ENCODE results near the gene LPAR3.

LPAR3 gene

DNA sequence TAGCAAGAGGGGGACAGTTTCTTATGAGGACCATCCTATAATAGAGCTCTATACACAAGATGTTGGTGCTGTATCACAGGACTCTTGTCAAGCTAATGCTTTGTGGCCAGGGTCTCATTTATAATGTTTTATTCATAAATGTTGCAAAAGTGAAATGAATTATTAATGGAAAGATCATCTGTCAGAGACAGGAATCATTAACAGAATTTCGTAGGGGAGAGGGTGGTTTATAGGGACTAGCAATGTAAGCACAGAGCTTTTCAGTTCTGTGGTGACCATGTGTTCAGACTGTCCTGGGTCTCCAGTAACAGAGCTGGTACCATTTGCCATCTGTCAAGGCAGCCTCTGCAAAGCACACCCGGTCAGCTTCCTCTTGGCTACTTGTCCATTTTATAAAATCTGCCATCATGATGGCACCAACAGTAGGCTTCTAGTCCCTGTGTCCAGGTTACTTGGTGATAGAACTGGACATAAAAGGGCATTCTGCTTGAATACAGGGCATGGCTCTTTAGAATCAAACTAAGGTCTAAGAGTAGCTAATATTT lies 36.2 kb downstream of the LPAR3 start:
- no peak for DNase-seq (ENCODE audit: low read depth, low spot score)

DNA sequence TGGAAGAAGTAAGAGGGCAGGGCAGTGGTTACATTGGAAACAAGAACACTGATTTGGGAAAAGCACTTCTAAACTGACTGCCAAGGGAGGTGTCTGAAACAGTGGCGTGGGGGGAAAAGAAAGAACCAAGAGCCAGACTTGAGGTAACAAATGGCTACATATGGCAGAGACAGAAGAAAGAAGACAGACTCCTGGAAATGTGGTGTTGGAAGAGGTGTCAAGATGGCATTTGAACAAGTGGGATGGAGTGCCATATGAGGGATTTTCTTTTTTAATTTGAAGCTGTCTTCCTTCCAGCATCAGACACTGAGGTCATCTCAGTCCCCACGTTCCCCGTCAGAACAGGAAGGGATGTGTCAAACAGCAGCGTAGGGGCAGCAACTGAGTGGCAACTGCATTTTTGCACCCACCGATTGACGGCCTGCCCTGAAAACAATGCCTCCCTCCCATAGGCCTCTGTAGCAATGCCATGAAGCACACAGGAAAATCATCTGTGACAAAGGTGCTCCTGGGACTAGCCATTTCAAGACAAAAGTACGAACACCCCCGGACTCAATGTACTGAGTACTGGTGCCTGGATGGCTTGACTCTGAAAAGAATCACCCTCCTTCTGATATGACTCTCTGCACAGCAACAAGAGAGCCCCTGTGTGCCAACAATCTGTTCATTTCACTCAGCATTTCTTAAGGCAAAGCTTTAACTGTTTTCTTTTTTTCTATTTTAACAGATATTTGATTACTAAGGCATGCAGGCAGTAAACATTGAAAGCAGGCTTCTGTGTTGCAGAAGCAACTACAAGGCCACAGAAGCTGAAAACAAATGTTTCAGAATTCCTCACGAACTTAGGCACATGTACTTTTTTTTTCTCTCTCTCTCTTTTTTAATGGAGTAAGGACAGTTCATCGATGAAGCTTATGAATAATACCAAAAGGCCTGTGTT lies 37.0 kb downstream of the LPAR3 start:
- no peak for DNase-seq (ENCODE audit: low read depth, low spot score)

DNA sequence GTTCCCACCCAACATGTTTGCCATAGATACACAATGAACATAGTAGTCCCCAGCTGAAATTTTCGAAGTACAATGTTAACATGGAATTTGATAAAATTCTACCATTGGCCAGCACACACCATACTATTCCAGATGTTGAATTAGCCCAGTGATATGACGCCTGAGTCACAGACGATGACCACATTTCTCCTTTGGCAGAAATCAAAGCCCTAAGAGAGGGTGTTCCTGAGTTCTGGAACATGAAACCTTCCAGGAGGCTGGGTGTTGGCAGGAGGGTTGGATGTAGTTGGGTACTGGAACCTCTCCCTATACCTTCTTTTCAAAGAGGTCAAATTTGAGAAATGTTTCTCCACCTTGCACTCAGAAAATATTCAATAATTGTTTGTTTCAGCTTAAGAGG lies 37.8 kb downstream of the LPAR3 start:
- no peak for DNase-seq (ENCODE audit: low read depth, low spot score)

DNA sequence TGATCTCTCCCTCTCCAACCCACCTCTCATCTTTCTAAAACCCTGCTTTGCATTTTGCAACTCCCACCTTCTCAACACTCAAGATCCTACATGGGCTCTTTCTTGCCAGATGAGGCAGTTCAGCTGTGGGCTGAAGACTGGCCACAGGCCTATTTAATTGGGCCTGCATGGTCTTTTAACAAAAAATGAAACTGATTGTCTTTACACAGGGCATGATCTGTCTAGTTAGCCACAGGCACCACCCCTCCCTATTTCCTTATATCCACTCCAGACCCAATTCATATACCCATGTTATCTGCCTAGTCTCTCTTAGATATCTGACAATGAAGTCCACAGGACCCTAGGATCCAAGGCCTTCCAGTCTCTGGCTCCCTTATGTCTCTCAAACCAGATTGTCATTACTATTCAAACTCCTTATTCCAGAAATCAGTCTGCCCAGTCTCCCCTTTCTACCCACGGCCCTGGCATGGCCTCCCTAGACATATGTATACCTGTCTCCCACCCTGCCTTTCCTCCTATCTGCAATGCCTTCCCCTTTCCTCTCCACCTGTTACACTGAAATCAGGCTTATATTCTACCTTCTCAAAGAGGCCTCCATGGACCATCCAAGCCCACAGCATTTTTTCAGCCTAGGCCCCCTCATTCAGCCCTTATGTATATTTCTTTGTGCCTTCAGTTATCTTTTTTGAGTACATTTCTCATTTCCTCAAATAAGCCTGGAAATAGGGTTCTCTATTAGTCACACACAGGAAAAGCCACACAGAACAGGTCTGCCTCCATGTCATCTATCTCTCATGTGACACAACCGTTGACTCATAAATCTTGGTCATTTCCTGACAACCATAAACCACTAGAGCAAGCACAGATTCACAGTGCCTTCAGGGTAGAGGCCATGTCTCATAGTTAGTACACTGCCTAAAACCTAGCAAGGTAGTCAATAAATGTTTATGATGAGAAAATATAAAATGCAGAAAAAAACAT lies 39.0 kb downstream of the LPAR3 start:
- DNase-seq (ENCODE audit: low read depth, low spot score): peak; percentile 56

DNA sequence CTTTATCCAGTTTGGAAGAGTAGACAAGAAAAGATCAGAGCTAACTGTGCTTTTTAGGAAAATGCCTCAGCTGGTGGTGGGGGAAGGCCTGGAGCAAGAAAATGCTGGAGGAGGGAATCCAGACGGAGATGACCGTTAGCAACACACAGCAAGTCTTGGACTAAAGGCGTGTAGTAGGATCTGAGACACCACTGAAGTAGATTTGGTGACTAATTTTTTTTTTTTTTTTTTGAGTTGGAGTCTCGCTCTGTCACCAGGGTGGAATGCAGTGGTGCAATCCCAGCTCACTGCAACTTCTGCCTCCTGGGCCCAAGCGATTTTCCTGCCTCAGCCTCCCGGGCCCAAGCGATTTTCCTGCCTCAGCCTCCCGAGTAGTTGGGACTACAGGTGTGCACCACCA lies 41.2 kb downstream of the LPAR3 start:
- peak; percentile 63 for DNase-seq (ENCODE audit: low read depth, low spot score)

DNA sequence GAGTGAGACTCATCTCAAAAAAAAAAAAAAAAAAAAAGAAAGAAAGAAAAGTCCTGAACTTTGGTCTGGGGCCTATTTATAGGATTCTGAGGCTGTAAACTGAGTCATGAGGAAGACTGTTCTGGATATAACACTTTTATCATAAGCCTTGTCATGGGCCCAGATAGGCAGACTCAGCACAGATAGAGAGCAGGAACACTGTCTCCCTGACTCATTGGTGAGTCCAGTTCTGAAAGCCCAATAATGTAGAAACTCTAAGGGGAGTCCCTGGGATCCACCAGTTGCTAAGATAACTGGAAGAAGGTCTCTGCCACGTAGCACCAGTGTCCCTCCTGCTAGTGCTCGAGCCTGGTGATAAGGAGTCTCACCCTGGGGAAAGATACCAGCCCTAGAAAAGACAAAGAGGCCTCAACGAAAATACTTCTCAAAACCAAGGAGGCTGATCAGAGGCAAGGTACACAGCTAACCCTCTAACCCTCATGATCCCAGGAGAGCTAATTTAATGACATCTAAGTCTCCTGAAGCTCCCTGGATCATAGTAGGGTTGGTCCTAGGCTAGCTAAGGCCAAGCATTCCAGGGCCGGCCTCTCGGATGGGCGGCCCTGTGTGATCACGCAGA lies 43.5 kb downstream of the LPAR3 start:
- DNase-seq (ENCODE audit: low read depth, low spot score): no peak

DNA sequence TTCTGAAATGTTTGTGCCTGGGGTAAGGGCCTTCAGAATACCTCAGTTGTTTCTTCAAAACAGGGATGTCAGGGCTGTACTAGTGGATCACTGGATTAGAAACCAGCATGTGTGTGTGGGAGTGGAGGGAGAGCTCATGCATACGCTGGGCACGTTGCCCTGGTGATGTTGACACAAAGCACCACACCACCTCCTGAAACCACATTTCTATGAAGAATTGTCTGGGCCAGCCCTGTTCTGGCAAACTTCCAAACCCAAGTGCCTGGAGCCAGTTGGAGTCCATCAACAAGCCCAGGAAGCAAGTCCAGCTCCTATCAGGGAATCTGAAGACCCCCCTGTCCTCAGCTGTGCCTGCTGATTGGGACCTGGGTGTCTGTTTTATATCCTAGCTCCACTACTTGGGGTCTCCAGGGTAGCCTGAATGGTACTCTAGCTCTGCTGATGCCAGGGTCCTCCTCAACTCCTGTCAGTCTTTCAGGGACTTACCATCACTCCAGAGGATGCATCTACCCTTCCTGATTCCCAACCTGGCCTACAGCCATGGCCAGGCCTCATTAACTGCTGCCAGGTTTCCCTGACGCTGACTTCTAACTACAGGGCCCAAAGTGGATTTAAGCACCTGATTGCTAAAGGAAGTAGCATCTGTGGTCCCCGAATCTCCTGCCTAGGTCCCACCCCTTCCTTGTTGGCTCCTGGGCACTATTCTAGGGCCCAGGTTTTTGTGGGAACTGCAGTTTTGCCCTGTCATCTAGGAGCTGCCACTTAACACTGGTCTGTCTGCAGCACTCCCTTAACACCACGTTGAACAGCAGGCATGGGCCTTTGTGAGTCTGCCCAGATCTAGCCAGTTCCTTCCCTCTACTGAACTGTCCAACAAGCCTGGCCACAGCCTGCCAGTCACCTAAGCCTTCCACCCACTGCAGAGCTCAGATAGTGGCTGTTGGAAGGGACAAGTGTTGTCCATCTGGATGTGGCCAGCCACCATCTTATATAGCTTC lies 45.5 kb downstream of the LPAR3 start:
- peak; percentile 99 for DNase-seq (ENCODE audit: low read depth, low spot score)

DNA sequence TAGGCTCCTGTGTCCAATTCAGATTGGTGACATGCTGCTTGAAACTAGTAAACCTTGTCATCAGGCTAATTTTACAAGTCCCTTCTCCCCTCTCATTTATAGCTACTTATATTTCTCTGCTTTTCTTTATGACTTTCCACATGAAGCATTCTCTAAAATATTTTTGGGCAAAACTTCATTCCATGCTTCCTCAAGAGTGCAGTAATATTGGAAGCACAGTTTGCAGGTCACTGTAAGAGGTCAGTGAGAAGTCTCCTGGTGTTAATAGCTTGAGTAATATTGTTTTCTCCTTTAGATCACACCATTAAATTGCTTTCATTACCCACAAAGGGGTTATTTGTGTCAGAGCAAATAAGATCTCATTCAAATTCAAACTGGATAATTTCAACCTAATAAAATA lies 46.6 kb downstream of the LPAR3 start:
- no peak for DNase-seq (ENCODE audit: low read depth, low spot score)

DNA sequence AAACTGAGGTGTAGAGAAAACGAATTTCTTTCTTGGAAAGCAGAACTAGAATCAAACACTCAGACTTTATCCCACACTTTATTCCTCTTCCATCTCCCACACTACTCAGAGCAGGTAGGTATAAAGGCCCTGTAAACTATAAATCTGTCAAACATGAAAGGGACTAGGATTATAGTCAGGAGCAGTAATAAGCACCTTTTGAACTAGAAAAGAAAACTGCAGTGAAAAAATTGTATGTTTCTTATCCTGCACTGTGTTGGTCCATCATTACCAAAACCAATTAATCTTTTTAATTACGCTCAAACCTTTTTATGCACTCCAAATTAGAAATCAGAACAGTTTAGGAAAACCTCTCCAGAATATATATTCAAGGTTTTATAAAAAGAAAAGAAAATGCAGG lies 47.6 kb downstream of the LPAR3 start:
- DNase-seq (ENCODE audit: low read depth, low spot score): no peak

DNA sequence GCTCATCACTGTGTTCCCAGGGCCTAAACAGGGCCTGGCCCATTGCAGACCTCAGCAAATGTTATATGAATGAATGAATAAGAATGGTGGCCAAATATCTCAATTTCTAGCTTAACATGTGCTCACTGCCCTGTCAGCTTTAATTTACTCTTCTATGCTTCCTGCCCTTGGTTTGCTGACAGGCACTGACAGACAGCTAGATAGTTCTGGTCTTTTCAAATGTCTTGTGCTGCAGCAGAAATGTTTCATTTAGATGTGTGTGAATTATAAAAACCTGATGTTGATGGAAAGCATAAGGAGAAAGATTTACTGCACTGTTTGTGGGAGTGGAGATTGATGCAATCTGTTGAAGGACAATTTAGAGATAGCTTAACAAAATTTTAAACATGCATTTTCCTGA lies 48.9 kb downstream of the LPAR3 start:
- DNase-seq (ENCODE audit: low read depth, low spot score): no peak

DNA sequence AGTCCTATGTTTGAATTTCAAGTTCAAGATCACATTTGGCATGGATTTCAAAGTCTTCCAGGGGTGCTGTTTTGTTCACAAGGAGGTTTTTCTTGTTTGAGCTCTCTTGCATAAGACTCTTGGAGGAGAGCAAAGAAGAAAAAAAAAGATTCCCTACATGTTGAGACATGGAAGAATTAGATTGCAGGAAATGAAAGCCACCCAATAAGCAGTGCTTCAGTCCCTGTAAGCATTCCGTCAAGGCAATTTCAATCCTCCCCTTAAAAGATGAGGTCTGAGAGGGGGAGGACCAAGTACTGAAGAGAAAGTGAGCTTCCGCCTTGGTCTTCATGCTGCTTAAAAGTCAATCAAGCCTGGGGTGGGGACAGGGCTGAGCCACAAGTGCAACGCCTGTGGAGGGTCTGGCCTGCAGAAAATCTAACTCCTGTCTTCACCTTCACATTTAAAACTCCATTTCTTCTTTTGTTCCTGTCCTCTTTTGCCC lies 50.2 kb downstream of the LPAR3 start:
- DNase-seq (ENCODE audit: low read depth, low spot score): no peak

DNA sequence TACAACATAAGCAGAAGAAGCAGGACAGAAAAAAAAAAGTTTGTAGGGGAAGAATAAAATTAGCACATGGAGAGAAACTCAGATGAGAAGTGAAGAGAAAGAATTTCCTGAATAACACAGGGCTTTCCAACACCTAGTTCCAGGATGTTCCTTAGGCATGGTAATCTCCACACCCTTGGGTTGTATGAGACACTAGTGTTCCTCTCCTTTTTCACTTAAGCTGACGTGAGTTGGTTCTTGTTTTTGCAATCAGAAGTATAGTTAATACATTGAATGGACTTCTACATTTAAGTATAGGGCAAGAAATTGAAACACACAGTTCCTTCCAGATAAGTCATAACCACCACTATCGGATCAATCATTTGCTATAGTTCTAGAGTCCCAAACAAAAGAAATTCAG lies 51.0 kb downstream of the LPAR3 start:
- no peak for DNase-seq (ENCODE audit: low read depth, low spot score)

DNA sequence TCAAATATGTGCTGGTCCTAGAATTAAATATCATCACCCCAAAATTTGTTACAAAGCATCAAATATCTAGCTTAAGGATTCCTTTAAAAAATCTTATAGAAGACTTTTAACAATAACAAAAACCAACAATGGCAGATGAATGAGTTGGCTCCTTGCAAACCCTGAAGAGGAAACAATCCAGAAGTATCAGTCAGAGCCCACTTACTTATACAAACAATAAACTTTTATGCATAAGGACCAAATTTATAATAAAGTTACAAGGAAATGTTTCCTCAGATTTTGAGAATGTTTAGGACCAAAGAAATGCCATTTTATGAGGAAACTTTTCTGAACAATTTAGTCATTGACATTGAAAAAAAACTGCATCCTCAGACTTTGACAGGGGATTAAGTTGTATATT lies 52.7 kb downstream of the LPAR3 start:
- DNase-seq (ENCODE audit: low read depth, low spot score): no peak

DNA sequence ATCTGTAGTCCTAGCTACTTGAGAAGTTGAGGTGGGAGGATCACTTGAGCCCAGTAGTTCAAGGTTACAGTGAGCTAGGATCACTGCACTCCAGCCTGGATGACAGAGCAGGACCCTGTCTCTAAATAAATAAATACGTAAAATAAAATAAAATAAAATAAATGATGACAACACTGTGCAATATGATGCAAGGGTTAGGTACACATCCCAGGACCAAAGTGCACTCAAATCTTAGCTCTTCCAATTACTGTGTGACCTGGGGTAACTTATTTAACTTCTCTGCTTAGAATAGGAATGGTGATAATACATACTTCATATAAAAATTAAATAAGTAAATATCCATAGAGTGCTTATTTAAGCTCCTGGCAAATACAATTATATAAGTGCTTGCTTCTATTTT lies 53.5 kb downstream of the LPAR3 start:
- no peak for DNase-seq (ENCODE audit: low read depth, low spot score)

DNA sequence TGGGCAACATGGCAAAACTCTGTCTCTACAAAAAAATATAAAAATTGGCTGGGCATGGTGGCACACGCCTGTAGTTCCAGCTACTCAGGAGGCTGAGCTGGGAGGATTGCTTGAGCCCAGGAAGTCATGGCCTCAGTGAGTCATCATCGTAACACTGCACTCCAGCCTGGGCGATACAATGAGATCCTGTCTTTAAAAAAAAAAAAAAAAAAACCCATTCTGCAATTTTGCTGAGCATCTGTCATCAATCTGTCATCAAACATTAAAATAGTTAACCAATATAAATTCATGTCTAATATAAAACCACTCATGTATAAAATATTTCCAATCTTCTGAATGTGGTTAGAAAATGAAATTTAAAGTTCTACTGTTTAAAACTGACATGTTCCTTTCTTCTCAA lies 56.9 kb downstream of the LPAR3 start:
- no peak for DNase-seq (ENCODE audit: low read depth, low spot score)

DNA sequence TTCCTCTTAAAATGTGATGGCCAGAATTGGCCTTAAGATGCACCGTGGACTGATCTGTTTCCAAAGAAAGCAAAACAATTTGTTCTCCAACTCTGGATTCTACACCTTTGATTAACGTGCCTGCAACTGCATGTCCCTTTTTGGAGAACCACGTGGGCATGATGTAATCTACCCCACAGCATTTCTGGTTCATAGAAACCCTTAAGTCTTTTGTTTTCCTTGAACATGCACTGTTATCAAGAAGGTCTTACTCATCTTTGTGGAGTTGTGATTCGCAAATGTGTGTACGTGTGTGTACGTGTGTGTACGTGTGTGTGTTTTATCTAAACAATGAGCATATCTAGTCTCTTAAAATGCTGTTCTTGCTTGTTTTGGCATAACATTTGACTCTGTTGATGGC lies 57.8 kb downstream of the LPAR3 start:
- peak; percentile 10 for DNase-seq (ENCODE audit: low read depth, low spot score)

DNA sequence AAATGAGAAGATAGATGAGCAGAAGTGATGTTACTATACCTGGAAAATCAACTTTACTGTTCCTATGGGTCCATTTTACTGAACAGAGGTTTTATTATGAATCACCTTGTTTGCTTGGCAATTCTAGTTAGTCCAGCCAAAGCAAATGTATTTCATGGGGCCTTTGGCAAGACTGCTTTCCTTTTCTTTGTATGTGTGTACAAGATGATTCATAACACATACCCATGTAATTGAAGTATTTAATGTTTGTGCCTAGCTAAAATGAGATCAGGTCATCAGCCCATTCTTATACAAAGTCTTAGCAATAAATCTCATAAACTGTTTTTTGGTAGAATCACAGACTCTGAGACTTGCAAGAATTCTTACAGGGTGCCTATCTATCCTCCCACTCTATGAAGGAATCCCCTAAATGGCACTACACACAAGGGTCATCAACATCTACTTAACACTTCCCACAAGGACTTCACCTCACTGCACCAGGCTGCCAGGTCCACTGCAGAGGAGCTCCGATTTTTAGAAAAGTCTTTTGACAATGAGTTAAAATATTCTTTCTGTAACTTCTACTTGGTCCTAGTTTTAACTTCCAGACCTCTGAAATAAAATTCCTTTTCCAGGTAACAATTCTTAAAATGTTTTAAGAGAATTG lies 58.5 kb downstream of the LPAR3 start:
- DNase-seq (ENCODE audit: low read depth, low spot score): peak; percentile 69

DNA sequence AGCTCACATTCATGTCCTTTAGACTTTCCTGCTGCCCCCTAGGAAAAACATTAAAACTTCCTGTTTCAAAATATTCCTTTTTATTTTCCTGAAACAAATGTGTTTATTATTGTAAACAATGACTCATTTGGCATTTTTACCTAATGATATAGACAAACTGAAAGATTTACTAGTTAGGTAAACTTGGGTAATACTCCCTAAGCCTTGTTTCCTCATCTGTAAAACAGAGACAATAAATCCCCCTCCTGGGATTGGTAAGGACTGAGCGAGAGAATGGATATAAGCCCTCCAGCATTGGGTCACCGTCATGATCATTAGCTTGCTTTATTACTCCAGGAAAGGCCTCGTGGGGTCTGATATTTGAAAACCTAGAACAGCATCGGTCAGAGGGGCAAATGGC lies 59.8 kb downstream of the LPAR3 start:
- DNase-seq (ENCODE audit: low read depth, low spot score): no peak

DNA sequence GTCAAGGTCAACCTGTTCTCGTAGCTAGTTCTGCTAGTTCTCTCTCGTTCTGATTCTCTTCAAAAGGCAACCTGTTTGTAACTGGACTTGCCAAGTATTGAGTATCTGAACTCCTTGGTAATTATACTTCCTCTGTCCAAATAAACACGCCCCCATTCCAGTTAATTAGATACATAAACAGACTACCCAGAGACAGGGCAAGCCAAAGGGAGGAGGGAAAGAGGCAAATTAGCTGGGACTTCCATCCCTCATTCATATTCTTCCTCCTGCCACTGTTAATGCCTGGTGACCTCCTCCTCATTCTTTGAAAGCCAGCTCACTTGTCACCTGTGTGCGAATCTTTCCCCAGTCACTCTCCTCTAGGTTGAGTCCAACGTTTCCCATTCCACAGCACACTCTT lies 62.9 kb downstream of the LPAR3 start:
- DNase-seq (ENCODE audit: low read depth, low spot score): no peak

DNA sequence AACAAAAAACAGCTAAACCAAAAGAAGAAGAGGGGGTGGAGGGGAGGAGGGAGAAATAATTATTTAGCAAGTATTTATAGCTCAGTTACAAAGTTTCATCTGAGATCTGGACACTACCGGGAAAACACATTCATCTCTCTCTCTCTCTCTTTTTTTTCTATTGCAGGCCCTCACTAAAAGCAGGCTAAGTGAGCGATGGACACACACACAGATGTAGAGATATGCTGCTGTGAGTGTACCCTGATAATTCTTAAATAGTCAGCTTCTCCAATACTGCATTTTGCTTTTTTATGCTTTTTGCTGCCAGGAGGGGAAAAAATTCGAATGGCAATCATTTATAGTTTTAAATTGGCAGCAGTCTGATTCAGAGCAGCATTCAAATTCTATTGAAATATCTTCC lies 65.0 kb downstream of the LPAR3 start:
- DNase-seq (ENCODE audit: low read depth, low spot score): no peak
